ENCODE data around the gene RASA2. TPM values are rescaled to one million over a fixed set of nuclear protein-coding genes. Genes with fewer than 3 reads are reported as not detected.

Gene RASA2
- total and polyA plus RNA-seq, 9 of the 15 experiments (the other 6 are each of a cell fraction or from before 2014, with no cell fraction given) = 2.0 to 12.8 (median 9.5) TPM

DNA sequence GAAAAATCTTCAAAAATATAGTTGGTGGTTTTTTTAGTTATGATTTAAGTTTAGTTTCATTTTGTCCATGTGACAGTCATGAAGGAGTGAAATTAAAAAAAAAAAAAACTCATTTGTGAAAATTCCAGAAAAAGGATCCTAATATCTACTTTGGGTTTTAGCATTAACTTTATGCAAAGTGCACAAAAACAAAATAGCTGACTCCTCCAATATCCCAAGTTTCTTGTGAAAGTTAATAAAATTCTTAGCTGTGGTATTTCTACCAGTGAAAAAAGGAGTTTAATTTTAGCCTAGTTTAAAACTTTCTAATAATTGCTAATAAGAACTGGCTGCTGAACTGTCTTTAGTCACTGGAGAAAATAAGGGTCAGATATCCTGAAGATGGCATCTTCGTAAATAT, 40.8 kb upstream of the RASA2 start:
- WGBS (ENCODE audit: insufficient coverage, low coverage, missing lambda C conversion rate) = 95% methylated on average over 1 of the region's 1 CpG

More for the DNA sequence above, 40.8 kb upstream of the RASA2 start:
- Histone ChIP-seq H3K36me3 (ENCODE audit: control insufficient read depth, insufficient read depth, low read length) (peaks cover 35% of the 10 kb centered on the region), H3K9ac (ENCODE audit: insufficient read depth in 1 of 2, low read depth in 2 of 2, low read length in 2 of 2) (no peak overlapping the region), H3K27ac (ENCODE audit: extremely low read depth, low read depth, low read length) (no peak overlapping the region), H3K27me3 (ENCODE audit: control insufficient read depth in 2 of 2, insufficient read depth in 2 of 2, low read length in 2 of 2) (no peaks in the 10 kb centered on the region), H2AFZ (ENCODE audit: low read depth, low read length) (no peak overlapping the region), H3K4me1 (replicated peaks in 1 of 2; ENCODE audit: control insufficient read depth in 2 of 2, insufficient read depth in 2 of 2, low read length in 2 of 2) (peaks cover 6 to 10% of the 10 kb centered on the region in 2 experiments; a peak in 3 of 5 replicates), H4K20me1 (replicated peaks; ENCODE audit: control insufficient read depth, insufficient read depth, low read length) (no peaks in the 10 kb centered on the region), H3K79me2 (ENCODE audit: control insufficient read depth, insufficient read depth, low read length) (no peaks in the 10 kb centered on the region), H3K4me3 (no peak overlapping the region), H3K9me1 (ENCODE audit: control insufficient read depth, insufficient read depth, low read length) (no peaks in the 10 kb centered on the region), H3K4me2 (ENCODE audit: insufficient read depth, low read length) (no peak overlapping the region), H3K9me3 (replicated peaks; ENCODE audit: control insufficient read depth, insufficient read depth, low read depth, low read length) (peaks cover 4% of the 10 kb centered on the region; the same call in 1 of the 2 replicates)
- FAIRE-seq = no peak
- CTCF ChIA-PET (ENCODE audit: low intra/inter-chr PET ratio) = no interaction called here
- POLR2A ChIA-PET = interaction anchor here (0.6 kb wide), 2 partner anchors 9 to 180 kb away, joined by 3 to 4 read pairs; no protein-coding TSS in a partner anchor
- in situ Hi-C loops (cut with MboI) = no loop called here
- no peak for ATAC-seq
- DNase-seq (ENCODE audit: extremely low read depth in 1 of 4, low spot score in 3 of 4) = no peak
- intact Hi-C loops (cut with micrococcal nuclease) = no loop called here
- no TSS peak for BruUV-seq (replicated peaks)
- TF ChIP-seq ZNF316 (IDR thresholded peaks at IDR 0.05) (peak; percentile 62; the same call in 1 of the 2 replicates), MAFF (IDR thresholded peaks at IDR 0.05; ENCODE audit: low read length) (0 out of 2 replicates have a peak, but pooled peaks have one; percentile 1), ZNF655 (CRISPR knock-in tag; IDR thresholded peaks at IDR 0.05) (no peak), C11orf30 (IDR thresholded peaks at IDR 0.05; ENCODE audit: low read depth) (0 out of 2 replicates have a peak, but pooled peaks have one; percentile 6)

Data from K562 (cell line).